Measurements from ENCODE around the gene IQSEC1. TPM values are rescaled to one million over a fixed set of nuclear protein-coding genes. Genes with fewer than 3 reads are reported as not detected.

Gene IQSEC1
- polyA plus RNA-seq, 3 donors = 29.8 to 35.8 (median 35.5) TPM

GRCh38 chr3:12972781-12973702 is 100.2 kb downstream of the IQSEC1 start:
- no peak for DNase-seq (ENCODE audit: extremely low read depth in 1 of 11, low read depth in 9 of 11, low spot score in 4 of 11)

GRCh38 chr3:12972043-12972442 is 101.2 kb downstream of the IQSEC1 start:
- no peak for DNase-seq (ENCODE audit: extremely low read depth in 1 of 11, low read depth in 9 of 11, low spot score in 4 of 11)

- DNase-seq (ENCODE audit: extremely low read depth in 1 of 11, low read depth in 9 of 11, low spot score in 4 of 11) = no peak
These were observed 102.5 kb downstream of the IQSEC1 start for GRCh38 chr3:12970684-12971083.

- DNase-seq (ENCODE audit: extremely low read depth in 1 of 11, low read depth in 9 of 11, low spot score in 4 of 11) = no peak
These were observed 103.7 kb downstream of the IQSEC1 start for GRCh38 chr3:12969486-12969885.

GRCh38 chr3:12968541-12968940 is 104.7 kb downstream of the IQSEC1 start:
- DNase-seq (ENCODE audit: extremely low read depth in 1 of 11, low read depth in 9 of 11, low spot score in 4 of 11) = no peak

GRCh38 chr3:12967606-12968351 is 105.5 kb downstream of the IQSEC1 start:
- DNase-seq (ENCODE audit: extremely low read depth in 1 of 11, low read depth in 9 of 11, low spot score in 4 of 11) = peak in 9 of 11 donors; percentile 57 to 84 (median 79)

GRCh38 chr3:12966847-12967605 is 106.2 kb downstream of the IQSEC1 start:
- DNase-seq (ENCODE audit: extremely low read depth in 1 of 11, low read depth in 9 of 11, low spot score in 4 of 11) = no peak

GRCh38 chr3:12965999-12966846 is 107.0 kb downstream of the IQSEC1 start:
- no peak for DNase-seq (ENCODE audit: extremely low read depth in 1 of 11, low read depth in 9 of 11, low spot score in 4 of 11)

GRCh38 chr3:12964711-12965612 is 108.3 kb downstream of the IQSEC1 start:
- no peak for DNase-seq (ENCODE audit: extremely low read depth in 1 of 11, low read depth in 9 of 11, low spot score in 4 of 11)

GRCh38 chr3:12963922-12964701 is 109.1 kb downstream of the IQSEC1 start:
- DNase-seq (ENCODE audit: extremely low read depth in 1 of 11, low read depth in 9 of 11, low spot score in 4 of 11) = peak in 2 of 11 donors; percentile 38 to 47

- DNase-seq (ENCODE audit: extremely low read depth in 1 of 11, low read depth in 9 of 11, low spot score in 4 of 11) = no peak
These were observed 109.9 kb downstream of the IQSEC1 start for GRCh38 chr3:12963231-12963896.

- no peak for DNase-seq (ENCODE audit: extremely low read depth in 1 of 11, low read depth in 9 of 11, low spot score in 4 of 11)
These were observed 110.9 kb downstream of the IQSEC1 start for GRCh38 chr3:12962292-12962691.

GRCh38 chr3:12961697-12962036 is 111.6 kb downstream of the IQSEC1 start:
- no peak for DNase-seq (ENCODE audit: extremely low read depth in 1 of 11, low read depth in 9 of 11, low spot score in 4 of 11)

- DNase-seq (ENCODE audit: extremely low read depth in 1 of 11, low read depth in 9 of 11, low spot score in 4 of 11) = no peak
These were observed 112.1 kb downstream of the IQSEC1 start for GRCh38 chr3:12961007-12961696.

- no peak for DNase-seq (ENCODE audit: extremely low read depth in 1 of 11, low read depth in 9 of 11, low spot score in 4 of 11)
These were observed 112.7 kb downstream of the IQSEC1 start for GRCh38 chr3:12960497-12960896.

- no peak for DNase-seq (ENCODE audit: extremely low read depth in 1 of 11, low read depth in 9 of 11, low spot score in 4 of 11)
These were observed 113.3 kb downstream of the IQSEC1 start for GRCh38 chr3:12959838-12960378.

Measured in renal cortex interstitium (tissue), 11 donors.